ENCODE results near the gene RUNX1. TPM values are rescaled to one million over a fixed set of nuclear protein-coding genes. Genes with fewer than 3 reads are reported as not detected.
A peak's percentile ranks its signal among the peaks of the same experiment; 100 is the strongest.

The RUNX1 gene
- total RNA-seq, 1 experiment from 2014 or later = 2.2 TPM

- no peaks in the 10 kb centered on the region for H3K36me3 ChIP-seq
- no peak overlapping the region for H3K4me3 ChIP-seq
- H3K27me3 ChIP-seq = no peaks in the 10 kb centered on the region
- no peak for DNase-seq
- H3K9me3 ChIP-seq = no peaks in the 10 kb centered on the region
These were observed 110.9 kb downstream of the RUNX1 start for GRCh38 chr21:34938089-34938764.

GRCh38 chr21:34936883-34937563 is 112.1 kb downstream of the RUNX1 start:
- Histone ChIP-seq H3K4me3 (no peak overlapping the region), H3K9me3 (no peaks in the 10 kb centered on the region), H3K27me3 (no peaks in the 10 kb centered on the region), H3K36me3 (no peaks in the 10 kb centered on the region)
- no peak for DNase-seq

- Histone ChIP-seq H3K9me3 (no peaks in the 10 kb centered on the region), H3K27me3 (no peaks in the 10 kb centered on the region), H3K36me3 (no peaks in the 10 kb centered on the region), H3K4me3 (no peak overlapping the region)
- no peak for DNase-seq
These were observed 112.7 kb downstream of the RUNX1 start for GRCh38 chr21:34936371-34936789.

- no peaks in the 10 kb centered on the region for H3K36me3 ChIP-seq
- H3K4me3 ChIP-seq = no peak overlapping the region
- DNase-seq = peak; percentile 22
- no peaks in the 10 kb centered on the region for H3K27me3 ChIP-seq
- no peaks in the 10 kb centered on the region for H3K9me3 ChIP-seq
These were observed 113.2 kb downstream of the RUNX1 start for GRCh38 chr21:34935898-34936297.

- Histone ChIP-seq H3K27me3 (no peaks in the 10 kb centered on the region), H3K36me3 (no peaks in the 10 kb centered on the region), H3K9me3 (no peaks in the 10 kb centered on the region), H3K4me3 (no peak overlapping the region)
- no peak for DNase-seq
These were observed 113.7 kb downstream of the RUNX1 start for GRCh38 chr21:34935452-34935851.

GRCh38 chr21:34934350-34934749 is 114.8 kb downstream of the RUNX1 start:
- DNase-seq = no peak

GRCh38 chr21:34933609-34934335 is 115.3 kb downstream of the RUNX1 start:
- Histone ChIP-seq H3K36me3 (no peaks in the 10 kb centered on the region), H3K4me3 (no peak overlapping the region), H3K27me3 (no peaks in the 10 kb centered on the region), H3K9me3 (no peaks in the 10 kb centered on the region)
- DNase-seq = no peak

More at GRCh38 chr21:34934350-34934749, 114.8 kb downstream of the RUNX1 start:
- Histone ChIP-seq H3K4me3 (no peak overlapping the region), H3K9me3 (no peaks in the 10 kb centered on the region), H3K27me3 (no peaks in the 10 kb centered on the region), H3K36me3 (no peaks in the 10 kb centered on the region)

- Histone ChIP-seq H3K9me3 (no peaks in the 10 kb centered on the region), H3K36me3 (no peaks in the 10 kb centered on the region), H3K4me3 (no peak overlapping the region), H3K27me3 (no peaks in the 10 kb centered on the region)
- no peak for DNase-seq
These were observed 116.9 kb downstream of the RUNX1 start for GRCh38 chr21:34932233-34932632.

- H3K4me3 ChIP-seq = no peak overlapping the region
- H3K36me3 ChIP-seq = no peaks in the 10 kb centered on the region
- DNase-seq = no peak
- H3K9me3 ChIP-seq = no peaks in the 10 kb centered on the region
- H3K27me3 ChIP-seq = no peaks in the 10 kb centered on the region
These were observed 118.1 kb downstream of the RUNX1 start for GRCh38 chr21:34930971-34931370.

- H3K27me3 ChIP-seq = no peaks in the 10 kb centered on the region
- no peak for DNase-seq
- H3K9me3 ChIP-seq = no peaks in the 10 kb centered on the region
These were observed 120.5 kb downstream of the RUNX1 start for GRCh38 chr21:34928637-34929036.

GRCh38 chr21:34927992-34928391 is 121.1 kb downstream of the RUNX1 start:
- no peak for DNase-seq

More at GRCh38 chr21:34928637-34929036, 120.5 kb downstream of the RUNX1 start:
- Histone ChIP-seq H3K4me3 (no peak overlapping the region), H3K36me3 (no peaks in the 10 kb centered on the region)

GRCh38 chr21:34926803-34927467 is 122.2 kb downstream of the RUNX1 start:
- no peaks in the 10 kb centered on the region for H3K9me3 ChIP-seq
- H3K4me3 ChIP-seq = no peak overlapping the region
- peak; percentile 43 for DNase-seq

More at GRCh38 chr21:34927992-34928391, 121.1 kb downstream of the RUNX1 start:
- Histone ChIP-seq H3K36me3 (no peaks in the 10 kb centered on the region), H3K27me3 (no peaks in the 10 kb centered on the region), H3K9me3 (no peaks in the 10 kb centered on the region), H3K4me3 (no peak overlapping the region)

GRCh38 chr21:34925597-34925996 is 123.5 kb downstream of the RUNX1 start:
- no peak for DNase-seq
- no peaks in the 10 kb centered on the region for H3K9me3 ChIP-seq
- no peaks in the 10 kb centered on the region for H3K36me3 ChIP-seq
- no peak overlapping the region for H3K4me3 ChIP-seq
- no peaks in the 10 kb centered on the region for H3K27me3 ChIP-seq

More at GRCh38 chr21:34926803-34927467, 122.2 kb downstream of the RUNX1 start:
- no peaks in the 10 kb centered on the region for H3K36me3 ChIP-seq
- no peaks in the 10 kb centered on the region for H3K27me3 ChIP-seq

- Histone ChIP-seq H3K9me3 (no peaks in the 10 kb centered on the region), H3K27me3 (no peaks in the 10 kb centered on the region), H3K4me3 (no peak overlapping the region), H3K36me3 (no peaks in the 10 kb centered on the region)
- DNase-seq = no peak
These were observed 124.2 kb downstream of the RUNX1 start for GRCh38 chr21:34924771-34925419.

- DNase-seq = no peak
- H3K4me3 ChIP-seq = no peak overlapping the region
These were observed 124.9 kb downstream of the RUNX1 start for GRCh38 chr21:34924194-34924593.

GRCh38 chr21:34923626-34924025 is 125.5 kb downstream of the RUNX1 start:
- Histone ChIP-seq H3K4me3 (no peak overlapping the region), H3K27me3 (no peaks in the 10 kb centered on the region), H3K36me3 (no peaks in the 10 kb centered on the region), H3K9me3 (no peaks in the 10 kb centered on the region)
- DNase-seq = no peak

More at GRCh38 chr21:34924194-34924593, 124.9 kb downstream of the RUNX1 start:
- Histone ChIP-seq H3K27me3 (no peaks in the 10 kb centered on the region), H3K9me3 (no peaks in the 10 kb centered on the region), H3K36me3 (no peaks in the 10 kb centered on the region)
